A673 (cell line): ENCODE results near the gene DOCK10.

Experiments
- EZH2 ChIP-seq: fragments of 200-600 bp; sonication (generic); IDR thresholded peaks from 2 replicates; pipeline ENCODE4 v1.6.1; 2017; ENCODE audit warnings: borderline replicate concordance, low read depth, mild to moderate bottlenecking, mixed read lengths, antibody characterized with exemption, low read length; ENCODE audit not compliant: poor library complexity, severe bottlenecking
- TF ChIP-seq, protein P1 (sequence below): fragments of 300-800, 200-600 bp; sonication (generic); conservative IDR thresholded peaks from 2 replicates; pipeline ENCODE4 v1.5.1; 2017; ENCODE audit warnings: low read depth, mild to moderate bottlenecking, antibody characterized with exemption, low read length, moderate library complexity, mixed read lengths

DNA sequence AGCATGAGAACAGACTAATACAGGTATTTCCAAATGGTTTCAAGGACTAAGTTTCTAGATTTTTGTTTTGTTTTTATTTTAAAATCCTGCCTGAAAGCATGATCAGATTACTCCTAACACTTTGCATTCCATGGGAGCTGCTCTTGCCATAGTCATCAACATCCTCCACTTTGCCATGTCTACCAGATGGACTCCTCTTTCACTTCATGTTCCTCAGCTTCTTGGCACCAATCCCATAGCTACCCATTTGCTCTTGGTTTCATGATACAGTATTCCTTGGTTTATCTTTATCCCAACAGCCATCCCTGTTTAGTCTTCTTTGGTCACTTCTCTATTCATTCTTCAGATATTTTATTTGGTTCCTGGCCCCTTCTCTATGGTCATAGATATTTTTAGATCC lies 171.9 kb downstream of the DOCK10 start:
- TF ChIP-seq, protein P1, sequence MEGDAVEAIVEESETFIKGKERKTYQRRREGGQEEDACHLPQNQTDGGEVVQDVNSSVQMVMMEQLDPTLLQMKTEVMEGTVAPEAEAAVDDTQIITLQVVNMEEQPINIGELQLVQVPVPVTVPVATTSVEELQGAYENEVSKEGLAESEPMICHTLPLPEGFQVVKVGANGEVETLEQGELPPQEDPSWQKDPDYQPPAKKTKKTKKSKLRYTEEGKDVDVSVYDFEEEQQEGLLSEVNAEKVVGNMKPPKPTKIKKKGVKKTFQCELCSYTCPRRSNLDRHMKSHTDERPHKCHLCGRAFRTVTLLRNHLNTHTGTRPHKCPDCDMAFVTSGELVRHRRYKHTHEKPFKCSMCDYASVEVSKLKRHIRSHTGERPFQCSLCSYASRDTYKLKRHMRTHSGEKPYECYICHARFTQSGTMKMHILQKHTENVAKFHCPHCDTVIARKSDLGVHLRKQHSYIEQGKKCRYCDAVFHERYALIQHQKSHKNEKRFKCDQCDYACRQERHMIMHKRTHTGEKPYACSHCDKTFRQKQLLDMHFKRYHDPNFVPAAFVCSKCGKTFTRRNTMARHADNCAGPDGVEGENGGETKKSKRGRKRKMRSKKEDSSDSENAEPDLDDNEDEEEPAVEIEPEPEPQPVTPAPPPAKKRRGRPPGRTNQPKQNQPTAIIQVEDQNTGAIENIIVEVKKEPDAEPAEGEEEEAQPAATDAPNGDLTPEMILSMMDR: no peak
- TF ChIP-seq EZH2: no peak
